CD4-positive, alpha-beta T cell treated with Interleukin-12 subunit alpha and Interleukin-12 subunit beta, for 1 hour (primary cell): ENCODE measurements around the gene ZNF385C.

ENCODE experiments used
- DNase-seq: peaks from one replicate; pipeline ENCODE4 v3.0.0-alpha.2; 2020

ZNF385C gene

DNA sequence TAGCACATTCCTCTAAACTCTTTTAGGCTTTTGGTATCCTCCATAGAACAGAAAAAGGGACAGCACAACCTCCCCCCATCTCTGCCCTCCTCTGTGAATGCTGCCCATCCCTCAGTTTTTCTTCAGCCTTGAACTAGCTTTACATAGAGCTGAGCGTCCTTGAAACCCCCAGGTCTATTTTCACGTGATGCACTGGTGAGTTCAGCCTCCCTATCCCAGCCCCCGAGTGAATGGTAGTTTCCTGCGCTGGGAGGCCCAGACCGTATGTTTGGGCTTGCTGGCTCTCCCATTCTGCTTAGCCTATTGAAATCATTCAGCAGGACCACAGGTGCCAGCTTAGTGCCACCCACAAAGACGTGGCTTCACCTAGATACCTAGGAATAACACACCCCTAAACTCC is 22.5 kb downstream of the ZNF385C start:
- no peak for DNase-seq

DNA sequence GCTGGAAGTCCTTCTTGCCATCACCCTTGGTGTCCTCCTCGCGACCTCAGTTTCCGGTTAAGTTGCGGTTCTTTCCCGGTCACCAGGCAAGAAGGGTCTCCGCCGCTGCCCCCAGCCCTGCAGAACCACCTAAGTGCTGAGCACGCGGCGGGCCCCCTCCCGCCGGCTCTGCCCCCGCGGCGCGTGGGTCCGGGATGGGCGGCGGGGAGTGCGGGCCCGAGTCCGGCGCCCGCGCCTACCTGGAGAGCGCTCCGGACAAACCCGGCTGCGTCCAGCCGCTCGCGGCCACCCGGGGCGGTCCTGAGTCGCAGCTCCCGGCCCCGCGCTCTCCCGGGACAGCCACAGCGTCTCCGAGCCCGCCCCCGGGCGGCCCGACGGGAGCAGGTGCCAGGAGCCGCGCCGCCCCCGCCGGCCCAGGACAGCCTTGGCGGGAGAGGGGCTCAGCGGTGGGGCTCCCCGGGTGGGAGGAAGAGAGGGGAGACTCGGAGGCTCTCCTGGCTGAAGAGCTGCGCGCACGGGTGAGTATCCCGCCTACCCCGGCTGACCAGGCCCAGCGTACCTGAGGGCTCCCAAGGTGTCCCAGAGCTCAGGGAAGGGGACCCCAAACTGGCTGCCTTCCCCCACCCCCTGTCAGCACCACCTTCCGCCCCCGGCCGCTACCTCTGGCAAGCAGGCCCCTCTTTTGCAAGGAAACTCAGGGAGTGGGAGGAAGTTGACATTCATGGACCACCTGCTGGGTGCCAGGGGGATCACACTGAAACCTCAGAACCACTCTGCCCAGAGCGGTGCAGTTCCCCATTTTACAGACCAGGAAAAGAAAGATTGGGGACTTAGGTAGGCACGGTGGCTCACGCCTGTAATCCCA is 25.7 kb downstream of the ZNF385C start:
- DNase-seq = no peak

- no peak for DNase-seq
Measured at GRCh38 chr17:42071810-42072209, 26.5 kb downstream of the ZNF385C start.

GRCh38 chr17:42068979-42069378 is 29.3 kb downstream of the ZNF385C start:
- DNase-seq = no peak

GRCh38 chr17:42067371-42068091 is 30.7 kb downstream of the ZNF385C start:
- peak; percentile 74 for DNase-seq

DNA sequence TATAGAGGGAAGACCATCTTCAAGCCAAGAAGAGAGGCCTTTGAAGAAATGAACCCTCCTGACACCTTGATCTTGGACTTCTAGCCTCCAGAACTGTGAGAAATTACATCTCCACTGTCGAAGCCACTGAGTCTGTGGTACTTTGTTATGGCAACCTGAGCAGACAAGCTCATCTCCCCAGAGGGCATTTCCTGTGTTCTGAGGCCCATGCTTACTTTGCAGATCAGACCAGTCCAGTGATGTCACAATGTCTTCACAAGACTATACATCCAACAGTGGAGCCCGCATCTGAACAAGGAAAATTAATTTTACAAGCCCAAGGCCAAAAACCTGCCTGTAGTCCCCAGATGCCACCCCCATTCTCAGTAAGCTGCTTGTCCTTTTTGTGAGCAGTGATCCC is 33.1 kb downstream of the ZNF385C start:
- no peak for DNase-seq

DNA sequence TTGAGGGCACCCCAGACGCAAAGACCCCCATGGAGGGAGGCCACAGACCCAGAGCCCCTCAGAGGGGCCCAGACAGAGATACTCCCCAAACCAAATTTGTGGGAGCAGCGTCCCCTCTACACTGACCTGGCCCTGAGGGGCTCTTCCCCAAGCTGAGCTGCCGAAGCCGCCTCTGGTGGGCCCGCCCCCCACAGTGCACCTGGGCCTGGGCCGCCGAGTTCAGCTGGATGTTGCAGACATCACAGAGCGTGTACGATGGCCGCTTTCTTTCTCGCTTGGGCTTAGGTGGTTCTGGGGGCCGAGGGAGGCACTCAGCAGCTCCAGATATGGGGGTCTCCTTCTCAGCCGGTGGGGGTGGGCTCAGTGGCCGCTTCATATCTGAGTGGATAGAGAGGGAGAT is 35.6 kb downstream of the ZNF385C start:
- DNase-seq = no peak

DNA sequence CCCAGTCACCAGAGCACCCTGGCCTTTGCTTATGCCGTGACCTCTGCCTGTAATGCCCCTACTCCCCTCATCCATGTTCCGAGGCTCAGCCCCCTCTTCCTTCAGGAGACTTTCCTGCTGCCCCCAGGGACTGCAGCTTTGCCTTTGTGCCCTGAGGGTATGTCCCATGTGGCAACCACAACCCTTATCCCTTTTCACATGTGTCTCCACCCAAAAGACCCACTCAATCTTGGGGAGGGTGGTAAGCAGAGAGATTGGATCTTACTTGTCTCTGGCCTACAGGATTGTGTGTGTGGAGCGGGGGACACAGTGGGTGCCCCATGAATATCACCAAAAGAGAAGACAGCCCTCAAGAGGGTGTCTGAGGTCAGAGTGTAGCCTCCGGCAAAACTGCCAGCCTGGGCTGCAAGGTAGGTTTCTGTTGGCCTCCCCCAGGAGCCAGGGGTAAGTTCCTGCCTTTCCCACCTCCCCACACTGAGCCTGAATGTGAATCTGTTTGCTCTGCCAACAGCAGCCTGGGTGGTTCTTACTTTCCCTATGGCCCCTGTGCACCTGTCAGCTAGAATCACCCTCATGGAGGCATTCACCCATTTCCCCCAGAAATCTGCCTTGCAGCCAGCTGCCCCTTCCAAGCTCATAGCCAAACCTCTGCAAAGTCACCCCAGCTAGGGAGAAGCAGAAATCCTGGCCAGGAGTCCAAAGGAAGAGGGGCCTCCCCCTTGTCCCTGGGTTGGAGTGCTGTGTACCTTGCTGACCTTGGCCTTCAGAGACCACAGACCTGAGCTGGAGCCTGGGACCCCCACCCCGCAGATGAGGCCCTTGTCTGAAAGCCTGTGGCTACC is 36.4 kb downstream of the ZNF385C start:
- DNase-seq = no peak

DNA sequence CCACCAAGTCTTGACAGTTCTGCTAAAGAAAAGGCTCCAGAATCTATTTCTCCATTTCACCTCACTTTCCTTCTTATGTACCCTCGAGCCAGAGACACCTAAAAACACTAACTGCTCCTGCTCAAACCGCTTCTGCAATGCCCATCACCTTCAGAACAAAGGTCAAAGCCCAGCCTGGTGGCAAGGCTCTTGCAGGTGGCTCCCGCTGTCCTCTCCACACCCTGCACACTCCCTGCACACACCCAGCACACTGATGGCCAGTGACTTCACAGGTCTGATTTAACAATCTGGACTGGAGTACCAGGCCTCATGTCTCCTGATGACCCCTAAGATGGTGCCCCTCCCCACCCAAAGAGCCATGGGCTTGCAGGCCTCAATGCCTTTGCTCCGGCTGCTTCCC is 38.0 kb downstream of the ZNF385C start:
- no peak for DNase-seq

GRCh38 chr17:42059815-42060214 is 38.5 kb downstream of the ZNF385C start:
- no peak for DNase-seq

- no peak for DNase-seq
Measured at GRCh38 chr17:42058063-42058462, 40.2 kb downstream of the ZNF385C start.

- no peak for DNase-seq
Measured at GRCh38 chr17:42056635-42057034, 41.6 kb downstream of the ZNF385C start.

GRCh38 chr17:42055496-42055895 is 42.8 kb downstream of the ZNF385C start:
- DNase-seq = no peak

- no peak for DNase-seq
Measured at GRCh38 chr17:42055027-42055426, 43.2 kb downstream of the ZNF385C start.

DNA sequence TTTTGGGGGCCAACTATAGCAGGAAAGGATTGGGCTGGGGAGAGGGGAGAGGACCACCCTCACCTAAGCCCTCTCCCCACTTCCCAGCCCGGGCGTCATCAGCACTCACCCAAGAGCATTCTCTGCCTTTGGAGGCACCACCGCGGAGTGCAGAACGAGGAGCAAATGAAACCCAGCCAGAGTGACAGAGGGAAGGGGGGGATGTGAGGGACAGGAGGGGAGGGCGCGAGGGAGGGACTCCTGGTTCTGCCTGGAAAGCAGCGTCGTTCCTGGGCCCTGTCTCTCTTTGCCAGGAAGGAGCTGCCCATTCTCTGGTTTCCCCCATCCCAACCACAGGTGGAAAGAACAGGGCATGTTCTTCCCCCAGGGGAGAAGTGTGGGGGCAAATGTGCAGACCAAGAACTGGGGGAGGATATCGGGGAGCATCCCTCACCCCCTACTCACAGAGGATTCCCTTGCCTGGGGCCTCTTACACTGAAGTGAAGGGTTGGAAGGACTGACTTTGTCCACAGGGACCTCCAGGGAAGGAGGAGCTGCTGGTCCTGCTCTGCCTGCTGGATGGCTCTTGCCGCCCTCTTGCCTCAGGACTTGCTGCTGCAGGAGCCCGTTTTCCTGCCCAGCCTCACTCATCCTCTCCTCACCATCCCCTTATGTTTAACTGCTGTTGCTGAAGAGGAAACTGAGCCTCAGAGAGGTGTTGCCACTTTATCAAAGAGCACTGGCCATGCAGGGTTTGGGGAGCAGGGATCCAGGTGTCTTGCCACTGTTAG is 44.4 kb downstream of the ZNF385C start:
- no peak for DNase-seq

GRCh38 chr17:42052346-42052877 is 45.9 kb downstream of the ZNF385C start:
- no peak for DNase-seq

GRCh38 chr17:42051645-42052044 is 46.6 kb downstream of the ZNF385C start:
- DNase-seq = no peak

DNA sequence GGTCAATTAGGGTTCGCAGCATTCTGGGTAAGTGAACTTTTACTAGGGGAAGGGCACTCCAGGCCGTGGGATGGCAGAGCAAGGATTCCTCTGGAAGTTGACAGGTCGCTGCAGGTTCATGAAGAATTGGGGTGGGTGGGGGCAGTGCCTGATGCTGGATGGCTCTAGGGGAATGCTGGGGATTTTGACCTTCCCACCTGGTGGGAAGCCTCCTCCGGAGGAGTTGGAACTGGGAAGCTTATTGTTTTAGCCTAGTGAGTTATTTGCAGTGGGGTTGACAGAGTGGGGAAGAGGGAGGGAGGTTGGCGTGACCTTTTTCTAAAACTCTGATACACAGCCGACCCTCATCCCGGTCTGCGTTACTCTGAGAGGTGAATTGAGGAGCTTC is 47.3 kb downstream of the ZNF385C start:
- DNase-seq = no peak

DNA sequence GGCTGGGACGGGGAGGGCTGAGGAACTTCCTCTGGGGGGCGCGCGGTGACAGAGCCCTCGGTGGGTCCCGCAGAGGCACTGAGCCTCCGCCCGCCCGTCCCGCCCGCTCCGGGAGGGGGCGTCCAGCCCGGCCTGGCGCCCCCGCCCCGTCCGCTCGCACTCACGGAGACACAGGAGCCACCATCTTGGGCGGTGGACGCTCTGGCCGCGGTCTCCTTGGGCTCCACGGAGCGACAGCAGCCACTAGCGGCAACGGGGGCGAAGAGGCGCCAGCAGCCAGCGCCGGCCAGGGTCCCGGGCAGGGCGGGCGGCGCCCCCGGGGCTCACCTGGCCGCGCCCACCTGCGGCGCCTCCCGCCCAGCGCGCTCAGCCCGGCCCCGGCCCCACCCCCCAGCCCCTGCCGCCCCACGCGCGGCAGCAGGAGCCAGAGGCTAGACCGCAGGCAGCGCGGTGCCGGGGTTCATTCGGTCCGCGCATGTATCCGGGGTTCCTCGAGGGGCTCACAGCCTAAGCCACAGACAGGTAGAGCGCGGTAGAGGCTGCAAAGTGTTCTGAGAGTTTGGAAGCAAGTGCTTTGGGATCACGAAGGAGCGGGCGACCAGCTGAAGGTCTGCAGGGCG is 47.8 kb downstream of the ZNF385C start, which contains the start of gene C17orf113:
C17orf113 (minus strand) TSS at position 209 of the 620 bp plus-strand sequence. CDS start 7,225 bp downstream, outside the sequence.
- DNase-seq = peak; percentile 51

DNA sequence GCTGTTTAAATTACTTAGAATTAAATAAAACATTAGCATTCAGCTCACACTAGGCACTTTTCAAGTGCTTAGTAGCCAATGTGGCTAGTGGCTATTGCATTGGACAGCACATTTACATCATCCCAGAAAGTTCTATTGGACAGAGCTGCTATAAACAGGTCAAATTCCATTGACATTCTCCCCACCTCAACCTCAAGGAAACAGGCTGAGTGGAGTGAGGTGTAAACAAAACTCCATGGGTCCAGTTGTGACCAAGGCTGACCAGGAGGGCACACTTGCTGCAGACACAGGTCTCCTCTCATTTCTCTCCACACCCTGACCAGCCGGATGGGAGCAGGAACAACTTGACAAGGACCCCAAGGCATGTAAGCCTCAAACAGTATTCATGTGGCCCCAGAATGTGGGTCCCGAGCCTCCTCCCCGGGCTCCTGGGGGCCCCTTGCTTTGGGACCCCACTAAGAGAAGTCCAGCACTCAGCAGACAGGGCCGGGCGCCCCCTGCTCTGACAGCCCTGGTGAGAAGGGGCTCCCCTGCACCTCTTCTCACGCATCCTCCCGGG is 48.4 kb downstream of the ZNF385C start:
- DNase-seq = no peak

- DNase-seq = no peak
Measured at GRCh38 chr17:42047343-42047742, 50.9 kb downstream of the ZNF385C start.
